GM23338 (cell line): ENCODE results near the gene PKHD1. TPM values are rescaled to one million over a fixed set of nuclear protein-coding genes. Genes with fewer than 3 reads are reported as not detected.

ENCODE experiments used
- ATAC-seq: fragments of 200-7000 bp; cut with Tn5 transposase; 3 replicates; pipeline ENCODE4 v1.9.1; 2020
- DNase-seq: peaks from one replicate; pipeline ENCODE4 v3.0.0-alpha.2; 2015; ENCODE audit warnings: low spot score
- H2AFZ ChIP-seq: fragments of 200-600 bp; sonication (generic); 2 replicates; pipeline ENCODE4 v1.8.0; 2016; ENCODE audit warnings: antibody characterized with exemption, mild to moderate bottlenecking, moderate library complexity
- H3F3A ChIP-seq: fragments of 200-600 bp; sonication (generic); replicated peaks from 2 replicates; pipeline ENCODE4 v1.8.0; 2017; ENCODE audit warnings: antibody characterized with exemption, mixed run types, low read depth
- H3K27ac ChIP-seq: fragments of 200-600 bp; sonication (generic); 2 replicates; pipeline ENCODE4 v1.6.1; 2016; ENCODE audit warnings: low read depth
- H3K27me3 ChIP-seq: fragments of 200-600 bp; sonication (generic); 2 replicates; pipeline ENCODE4 v1.8.0; 2016; ENCODE audit warnings: mild to moderate bottlenecking, mixed run types, moderate library complexity; ENCODE audit not compliant: insufficient read depth
- H3K36me3 ChIP-seq: fragments of 200-600 bp; sonication (generic); 2 replicates; pipeline ENCODE4 v1.8.0; 2016; ENCODE audit warnings: mild to moderate bottlenecking; ENCODE audit not compliant: insufficient read depth
- H3K4me1 ChIP-seq: fragments of 200-600 bp; sonication (generic); 2 replicates; pipeline ENCODE4 v1.8.0; 2016; ENCODE audit warnings: mild to moderate bottlenecking, moderate library complexity; ENCODE audit not compliant: insufficient read depth
- H3K4me2 ChIP-seq: fragments of 200-600 bp; sonication (generic); 2 replicates; pipeline ENCODE4 v1.7.1; 2017; ENCODE audit warnings: mixed run types
- H3K4me3 ChIP-seq: fragments of 200-600 bp; sonication (generic); 2 replicates; pipeline ENCODE4 v1.6.1; 2016; ENCODE audit warnings: mixed run types
- H3K79me2 ChIP-seq: fragments of 200-600 bp; sonication (generic); replicated peaks from 2 replicates; pipeline ENCODE4 v1.8.0; 2017; ENCODE audit warnings: mild to moderate bottlenecking; ENCODE audit not compliant: insufficient read depth
- H3K9me2 ChIP-seq: fragments of 200-600 bp; sonication (generic); 2 replicates; pipeline ENCODE4 v1.8.0; 2017; ENCODE audit not compliant: insufficient read depth
- H4K20me1 ChIP-seq: fragments of 200-600 bp; sonication (generic); replicated peaks from 2 replicates; pipeline ENCODE4 v1.8.0; 2017; ENCODE audit warnings: mild to moderate bottlenecking; ENCODE audit not compliant: insufficient read depth
- H3K27ac Mint-ChIP-seq: 2 replicates; pipeline ENCODE4 v1.8.0; 2020; ENCODE audit warnings: inconsistent platforms, mild to moderate bottlenecking, moderate library complexity, mixed read lengths
- H3K27me3 Mint-ChIP-seq: 3 replicates; pipeline ENCODE4 v1.8.0; 2022; ENCODE audit warnings: low read depth, mild to moderate bottlenecking, moderate library complexity, mixed read lengths, inconsistent platforms; ENCODE audit not compliant: insufficient read depth, poor library complexity
- H3K36me3 Mint-ChIP-seq: 3 replicates; pipeline ENCODE4 v1.8.0; 2021; ENCODE audit warnings: low read depth, mild to moderate bottlenecking, inconsistent platforms, moderate library complexity, mixed read lengths
- H3K4me1 Mint-ChIP-seq: 3 replicates; pipeline ENCODE4 v1.8.0; 2020; ENCODE audit warnings: mild to moderate bottlenecking, inconsistent platforms, mixed read lengths
- H3K4me3 Mint-ChIP-seq: 3 replicates; pipeline ENCODE4 v1.8.0; 2021; ENCODE audit warnings: moderate library complexity, mild to moderate bottlenecking, inconsistent platforms, mixed read lengths
- H3K9me3 Mint-ChIP-seq: 3 replicates; pipeline ENCODE4 v1.8.0; 2020; ENCODE audit warnings: moderate library complexity, mild to moderate bottlenecking, inconsistent platforms, mixed read lengths
- CREB1 ChIP-seq: fragments of 250-450 bp; sonication (Bioruptor Pico); IDR thresholded peaks from 2 replicates; pipeline ENCODE4 v1.5.0; 2020; ENCODE audit warnings: low read depth, mild to moderate bottlenecking, moderate library complexity
- ETS1 ChIP-seq: IDR thresholded peaks from 2 replicates; pipeline ENCODE4 v1.6.1; 2016; ENCODE audit warnings: antibody characterized with exemption
- EZH2 ChIP-seq: fragments of 200-600 bp; sonication (generic); IDR thresholded peaks from one replicate; pipeline ENCODE4 v1.8.0; 2017; ENCODE audit warnings: antibody characterized with exemption, mild to moderate bottlenecking, low read depth; ENCODE audit not compliant: unreplicated experiment
- EZH2phosphoT487 ChIP-seq: fragments of 200-600 bp; sonication (generic); IDR thresholded peaks from one replicate; pipeline ENCODE4 v1.8.1; 2018; ENCODE audit warnings: antibody characterized with exemption; ENCODE audit not compliant: unreplicated experiment
- JUNB ChIP-seq: IDR thresholded peaks from one replicate; pipeline ENCODE4 v1.6.1; 2016; ENCODE audit warnings: antibody characterized with exemption; ENCODE audit not compliant: unreplicated experiment
- NANOG ChIP-seq: IDR thresholded peaks from 2 replicates; pipeline ENCODE4 v1.6.1; 2016; ENCODE audit warnings: antibody characterized with exemption, borderline replicate concordance
- POLR2AphosphoS5 ChIP-seq: IDR thresholded peaks from 2 replicates; pipeline ENCODE4 v1.6.1; 2016; ENCODE audit warnings: antibody characterized with exemption, low read depth
- STAT1 ChIP-seq: IDR thresholded peaks from one replicate; pipeline ENCODE4 v1.6.1; 2016; ENCODE audit warnings: antibody characterized with exemption; ENCODE audit not compliant: unreplicated experiment
- ZNF114 ChIP-seq: fragments of 250-450 bp; sonication (Bioruptor Pico); IDR thresholded peaks from 2 replicates; pipeline ENCODE4 v1.5.0; 2020; ENCODE audit warnings: mild to moderate bottlenecking, moderate library complexity
- ZNF331 ChIP-seq: fragments of 250-450 bp; sonication (Bioruptor Pico); IDR thresholded peaks from 2 replicates; pipeline ENCODE4 v1.5.0; 2020; ENCODE audit warnings: low read depth, mild to moderate bottlenecking, moderate library complexity
- ZNF462 ChIP-seq: fragments of 250-450 bp; sonication (Bioruptor Pico); IDR thresholded peaks from 2 replicates; pipeline ENCODE4 v1.5.0; 2020; ENCODE audit warnings: mild to moderate bottlenecking, moderate library complexity
- polyA plus RNA-seq: library from polyadenylated mRNA; unstranded; fragments of >200 nt; fragmentation: Nextera tagmentation; extraction: Ambion mirVana; gene quantifications from 2 replicates; pipeline ENCODE4 v1.2.1, GENCODE V29; 2016
- total RNA-seq: library from RNA; depleted of rRNA; stranded (reverse); fragments of >200 nt; shearing (Covaris generic); gene quantifications from 2 replicates; pipeline ENCODE4 v1.2.3, GENCODE V29; 2014
- TF ChIP-seq, protein P1 (sequence below), 2 experiments: fragments of 200-600 bp in 1 of 2; sonication (generic) in 1 of 2; conservative IDR thresholded peaks; 2 replicates each; pipeline versions ENCODE4 v1.5.1 to v1.6.1; 2016 to 2017; ENCODE audit warnings: antibody characterized with exemption in 2 of 2, low read depth in 2 of 2, mild to moderate bottlenecking in 2 of 2, moderate library complexity in 1 of 2

Gene PKHD1
- total and polyA plus RNA-seq, 2 experiments from 2014 or later: 0.03 to 0.07 TPM

GRCh38 chr6:51717477-51717876 lies 369.9 kb downstream of the PKHD1 start:
- Histone ChIP-seq H3F3A (no peaks in the 10 kb centered on the region), H3K9me2 (peaks cover 5% of the 10 kb centered on the region; the same call in 1 of the 2 replicates), H3K4me2 (no peak overlapping the region), H3K27me3 (no peaks in the 10 kb centered on the region), H3K27ac (no peak overlapping the region), H3K79me2 (no peaks in the 10 kb centered on the region), H2AFZ (no peak overlapping the region), H3K36me3 (no peaks in the 10 kb centered on the region), H4K20me1 (no peaks in the 10 kb centered on the region), H3K4me3 (no peak overlapping the region), H3K4me1 (no peaks in the 10 kb centered on the region)
- DNase-seq (no peak), ATAC-seq (no peak)
- TF ChIP-seq EZH2 (no peak), ZNF331 (CRISPR knock-in tag) (no peak), EZH2phosphoT487 (no peak), POLR2AphosphoS5 (no peak), ETS1 (no peak), JUNB (no peak), STAT1 (no peak), NANOG (no peak)
- H3K27me3 Mint-ChIP-seq: no peaks in the 10 kb centered on the region
- no peaks in the 10 kb centered on the region for H3K9me3 Mint-ChIP-seq
- no peak overlapping the region for H3K27ac Mint-ChIP-seq
- H3K4me3 Mint-ChIP-seq: no peak overlapping the region
- H3K36me3 Mint-ChIP-seq: no peaks in the 10 kb centered on the region
- no peaks in the 10 kb centered on the region for H3K4me1 Mint-ChIP-seq

DNA sequence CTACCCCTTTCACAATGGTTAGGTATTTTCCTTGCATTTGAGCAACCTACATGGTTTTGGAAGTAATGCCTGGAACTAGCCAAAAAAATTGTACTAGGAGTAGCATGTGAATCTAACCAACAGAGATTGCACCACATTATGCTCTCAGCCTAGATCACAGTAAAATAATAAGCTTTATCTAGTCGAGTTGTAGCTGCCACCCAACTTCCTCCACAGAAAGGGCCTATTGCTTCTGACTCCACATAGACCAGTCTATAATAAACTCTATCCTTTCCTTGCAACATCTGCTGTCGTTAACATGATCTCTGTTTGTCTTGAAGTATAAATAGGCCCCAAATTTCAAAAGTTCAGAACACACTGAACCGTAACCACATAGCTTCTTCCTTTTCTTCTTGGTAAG lies 375.5 kb downstream of the PKHD1 start:
- Mint-ChIP-seq H3K4me1 (peaks cover 4% of the 10 kb centered on the region; the same call in 2 of the 3 replicates), H3K27ac (no peak overlapping the region)
- no peak for ATAC-seq
- TF ChIP-seq ZNF331 (CRISPR knock-in tag): no peak
- no peak for TF ChIP-seq EZH2phosphoT487
- no peak for TF ChIP-seq JUNB
- TF ChIP-seq CREB1 (CRISPR knock-in tag): no peak
- TF ChIP-seq ZNF114 (CRISPR knock-in tag): no peak
- TF ChIP-seq STAT1: no peak
- TF ChIP-seq NANOG: no peak
- TF ChIP-seq, protein P1, sequence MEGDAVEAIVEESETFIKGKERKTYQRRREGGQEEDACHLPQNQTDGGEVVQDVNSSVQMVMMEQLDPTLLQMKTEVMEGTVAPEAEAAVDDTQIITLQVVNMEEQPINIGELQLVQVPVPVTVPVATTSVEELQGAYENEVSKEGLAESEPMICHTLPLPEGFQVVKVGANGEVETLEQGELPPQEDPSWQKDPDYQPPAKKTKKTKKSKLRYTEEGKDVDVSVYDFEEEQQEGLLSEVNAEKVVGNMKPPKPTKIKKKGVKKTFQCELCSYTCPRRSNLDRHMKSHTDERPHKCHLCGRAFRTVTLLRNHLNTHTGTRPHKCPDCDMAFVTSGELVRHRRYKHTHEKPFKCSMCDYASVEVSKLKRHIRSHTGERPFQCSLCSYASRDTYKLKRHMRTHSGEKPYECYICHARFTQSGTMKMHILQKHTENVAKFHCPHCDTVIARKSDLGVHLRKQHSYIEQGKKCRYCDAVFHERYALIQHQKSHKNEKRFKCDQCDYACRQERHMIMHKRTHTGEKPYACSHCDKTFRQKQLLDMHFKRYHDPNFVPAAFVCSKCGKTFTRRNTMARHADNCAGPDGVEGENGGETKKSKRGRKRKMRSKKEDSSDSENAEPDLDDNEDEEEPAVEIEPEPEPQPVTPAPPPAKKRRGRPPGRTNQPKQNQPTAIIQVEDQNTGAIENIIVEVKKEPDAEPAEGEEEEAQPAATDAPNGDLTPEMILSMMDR (conservative IDR thresholded peaks at IDR 0.05; ENCODE audit: low read depth in 2 of 2): no peak
- no peak for TF ChIP-seq EZH2
- no peak for TF ChIP-seq ZNF462 (CRISPR knock-in tag)
- no peak for TF ChIP-seq POLR2AphosphoS5

More for the DNA sequence above, 375.5 kb downstream of the PKHD1 start:
- DNase-seq: no peak
- Histone ChIP-seq H3F3A (no peaks in the 10 kb centered on the region), H4K20me1 (no peaks in the 10 kb centered on the region), H3K27me3 (no peaks in the 10 kb centered on the region), H3K4me3 (no peak overlapping the region), H3K9me2 (peaks cover 6% of the 10 kb centered on the region), H3K4me1 (no peaks in the 10 kb centered on the region), H3K27ac (no peak overlapping the region), H2AFZ (no peak overlapping the region), H3K4me2 (no peak overlapping the region), H3K36me3 (no peaks in the 10 kb centered on the region), H3K79me2 (no peaks in the 10 kb centered on the region)
- H3K9me3 Mint-ChIP-seq: no peaks in the 10 kb centered on the region
- H3K27me3 Mint-ChIP-seq: no peaks in the 10 kb centered on the region
- no peak overlapping the region for H3K4me3 Mint-ChIP-seq
- H3K36me3 Mint-ChIP-seq: no peaks in the 10 kb centered on the region
